Measurements from ENCODE around the gene CXCL1.

Gene CXCL1

DNA sequence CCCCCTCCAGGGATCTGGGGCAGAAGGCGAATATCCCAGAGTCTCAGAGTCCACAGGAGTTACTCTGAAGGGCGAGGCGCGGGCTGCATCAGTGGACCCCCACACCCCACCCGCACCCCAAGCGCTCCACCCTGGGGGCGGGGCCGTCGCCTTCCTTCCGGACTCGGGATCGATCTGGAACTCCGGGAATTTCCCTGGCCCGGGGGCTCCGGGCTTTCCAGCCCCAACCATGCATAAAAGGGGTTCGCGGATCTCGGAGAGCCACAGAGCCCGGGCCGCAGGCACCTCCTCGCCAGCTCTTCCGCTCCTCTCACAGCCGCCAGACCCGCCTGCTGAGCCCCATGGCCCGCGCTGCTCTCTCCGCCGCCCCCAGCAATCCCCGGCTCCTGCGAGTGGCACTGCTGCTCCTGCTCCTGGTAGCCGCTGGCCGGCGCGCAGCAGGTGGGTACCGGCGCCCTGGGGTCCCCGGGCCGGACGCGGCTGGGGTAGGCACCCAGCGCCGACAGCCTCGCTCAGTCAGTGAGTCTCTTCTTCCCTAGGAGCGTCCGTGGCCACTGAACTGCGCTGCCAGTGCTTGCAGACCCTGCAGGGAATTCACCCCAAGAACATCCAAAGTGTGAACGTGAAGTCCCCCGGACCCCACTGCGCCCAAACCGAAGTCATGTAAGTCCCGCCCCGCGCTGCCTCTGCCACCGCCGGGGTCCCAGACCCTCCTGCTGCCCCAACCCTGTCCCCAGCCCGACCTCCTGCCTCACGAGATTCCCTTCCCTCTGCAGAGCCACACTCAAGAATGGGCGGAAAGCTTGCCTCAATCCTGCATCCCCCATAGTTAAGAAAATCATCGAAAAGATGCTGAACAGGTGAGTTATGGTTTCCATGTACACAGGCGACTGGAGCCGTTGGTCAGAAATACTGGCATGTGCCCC, at the start of gene CXCL1:
Gene CXCL1 (plus strand): TSS at position 264 of the 926 bp plus-strand sequence. CDS start 78 bp downstream, at position 342.
- DNase-seq = no peak

DNA sequence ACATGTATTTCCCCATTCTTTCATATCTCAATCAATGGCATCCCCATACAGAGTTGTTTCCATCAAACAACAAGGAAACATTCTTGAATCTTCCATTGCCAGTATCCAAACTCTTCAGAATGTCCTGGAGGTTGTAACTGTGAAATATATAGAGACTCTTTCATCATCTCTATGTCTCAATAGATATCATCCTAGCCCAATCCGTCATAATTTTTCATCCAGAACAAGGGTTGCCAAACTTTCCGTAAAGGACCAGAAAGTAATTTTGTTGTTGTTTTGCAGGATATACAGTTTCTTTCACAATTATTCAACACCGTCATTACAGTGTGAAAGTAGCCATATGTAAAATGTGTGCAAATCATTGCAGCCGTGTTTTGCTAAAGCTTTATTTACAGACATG, 47.9 kb upstream of the CXCL1 start:
- DNase-seq = no peak

DNA sequence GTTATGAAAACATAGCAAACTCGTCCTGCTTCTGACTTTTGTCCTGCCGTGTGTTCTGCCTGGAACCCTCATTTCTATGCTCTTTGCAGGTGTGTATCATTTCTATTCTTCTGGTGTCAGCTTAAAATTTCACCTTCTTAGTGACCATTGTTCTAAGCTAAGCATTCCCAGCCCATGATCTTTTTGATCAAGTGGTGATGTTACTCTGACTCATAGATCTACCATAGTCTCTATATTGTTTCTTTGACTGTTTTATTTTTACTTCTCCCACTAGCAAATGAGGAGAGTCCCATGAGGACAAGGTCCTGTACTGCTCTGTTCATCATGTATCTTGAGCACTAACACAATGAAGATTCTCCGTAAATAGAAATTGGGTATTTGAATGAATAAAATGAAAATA, 46.8 kb upstream of the CXCL1 start:
- DNase-seq = no peak

- no peak for DNase-seq
Observed at GRCh38 chr4:73822812-73823504, 46.2 kb upstream of the CXCL1 start.

- DNase-seq = no peak
Observed at GRCh38 chr4:73823760-73824159, 45.4 kb upstream of the CXCL1 start.

GRCh38 chr4:73828956-73829355, 40.2 kb upstream of the CXCL1 start:
- no peak for DNase-seq

- no peak for DNase-seq
Observed at GRCh38 chr4:73831569-73831968, 37.6 kb upstream of the CXCL1 start.

DNA sequence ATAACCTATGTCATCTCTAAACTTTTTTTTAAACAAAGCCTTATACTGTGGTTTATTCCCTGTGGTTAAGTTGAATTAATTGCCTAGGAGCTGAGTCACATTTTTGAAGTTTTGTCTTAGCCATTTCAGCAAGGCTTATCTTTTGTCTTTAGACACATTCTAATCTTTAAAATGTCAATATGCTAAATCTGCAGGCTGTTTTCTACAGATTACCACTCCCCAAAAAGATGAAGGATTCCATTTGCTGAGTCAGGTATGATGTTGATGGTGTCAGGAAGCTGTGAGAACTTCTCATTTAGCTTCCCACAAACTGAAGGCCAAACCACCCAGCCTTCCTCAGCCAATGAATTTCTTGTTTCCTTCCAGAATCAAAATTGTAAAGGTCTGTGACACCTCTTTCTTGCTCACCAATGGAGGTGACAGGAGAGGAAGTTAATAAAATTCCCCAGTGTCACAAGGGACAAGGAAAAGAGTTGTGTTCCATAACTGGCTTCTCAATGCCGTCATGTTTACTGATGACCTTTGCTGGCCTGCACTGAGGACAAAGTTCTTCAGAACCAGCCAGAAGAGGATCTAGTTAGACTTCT, 36.4 kb upstream of the CXCL1 start:
- DNase-seq = no peak

GRCh38 chr4:73836373-73837279, 32.6 kb upstream of the CXCL1 start, which contains the start of gene CXCL6:
Gene CXCL6, plus strand, starts transcription at chr4:73836678. Its CDS starts 73 bp downstream, at chr4:73836751.
- no peak for DNase-seq

GRCh38 chr4:73839071-73839470, 30.1 kb upstream of the CXCL1 start:
- no peak for DNase-seq

GRCh38 chr4:73839715-73840114, 29.5 kb upstream of the CXCL1 start:
- DNase-seq = no peak

DNA sequence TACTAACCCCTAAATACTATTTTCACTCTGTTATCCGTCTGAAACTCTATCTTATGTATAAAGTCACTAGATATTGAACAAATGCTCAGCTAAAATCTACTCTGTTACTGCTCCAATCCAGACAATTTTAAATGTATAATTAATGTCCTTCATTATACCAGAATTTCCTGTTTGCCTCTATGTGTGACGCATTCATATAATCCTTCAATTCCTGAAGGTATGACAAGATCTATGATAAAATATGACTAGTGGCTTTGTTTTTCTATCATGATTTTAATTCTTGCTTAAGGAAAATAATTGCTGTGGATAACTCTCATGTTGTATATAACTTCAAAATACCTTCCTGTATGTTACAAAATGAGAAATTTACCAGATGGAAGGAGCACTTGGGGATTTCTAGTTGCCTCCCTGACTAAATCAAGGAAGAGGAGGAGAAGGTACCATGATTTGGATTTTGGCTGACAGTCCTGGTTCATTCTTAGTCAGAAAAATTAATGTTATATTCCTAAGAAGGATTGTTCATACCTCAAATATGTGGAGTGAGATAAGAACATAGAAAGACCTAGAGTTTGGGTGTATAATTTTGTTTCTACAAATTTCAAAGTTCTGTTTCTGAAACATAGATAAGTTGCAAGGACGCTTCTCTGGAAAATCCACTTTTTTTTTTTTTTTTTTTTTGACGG, 27.8 kb upstream of the CXCL1 start:
- DNase-seq = no peak

- no peak for DNase-seq
Observed at GRCh38 chr4:73842696-73843095, 26.5 kb upstream of the CXCL1 start.

DNA sequence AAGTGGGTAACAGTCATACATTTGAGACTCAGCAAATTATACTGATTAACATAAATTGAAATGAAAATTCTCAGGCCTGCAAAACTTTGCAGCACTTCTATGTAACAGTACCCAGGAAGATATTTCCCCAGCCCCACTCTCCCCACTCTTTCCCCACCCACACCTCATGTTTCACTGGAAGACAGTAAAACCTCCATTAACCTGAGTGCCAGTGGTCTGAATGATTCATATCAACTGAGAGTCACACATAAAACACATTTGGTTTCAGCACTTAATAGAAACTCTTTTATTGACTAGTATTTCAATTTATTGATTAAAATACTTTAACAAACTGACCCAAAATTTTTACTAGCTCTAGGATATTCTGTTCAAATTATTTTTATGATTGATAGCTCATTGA, 25.8 kb upstream of the CXCL1 start:
- no peak for DNase-seq

GRCh38 chr4:73844345-73844744, 24.8 kb upstream of the CXCL1 start:
- no peak for DNase-seq

GRCh38 chr4:73844806-73845205, 24.4 kb upstream of the CXCL1 start:
- DNase-seq = no peak

- no peak for DNase-seq
Observed at GRCh38 chr4:73847526-73848182, 21.5 kb upstream of the CXCL1 start.

GRCh38 chr4:73848183-73848777, 20.9 kb upstream of the CXCL1 start:
- no peak for DNase-seq

- DNase-seq = no peak
Observed at GRCh38 chr4:73850261-73850970, 18.8 kb upstream of the CXCL1 start.

DNA sequence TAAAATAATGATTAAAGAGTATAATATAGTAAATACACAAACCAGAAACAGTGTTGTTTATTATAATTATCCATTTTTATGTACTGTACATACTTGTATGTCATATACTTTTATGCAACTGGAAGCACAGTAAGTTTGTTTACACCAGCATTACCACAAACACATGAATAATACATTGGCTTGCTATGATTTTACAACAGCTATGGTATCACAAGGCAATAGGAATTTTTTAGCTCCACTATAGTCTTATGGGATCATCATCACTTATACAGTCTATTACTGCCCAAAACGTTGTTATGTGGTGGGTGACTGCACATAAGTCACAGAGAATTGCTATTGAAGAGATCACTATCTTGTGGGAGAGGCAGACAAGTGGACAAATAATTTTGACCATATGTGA, 17.9 kb upstream of the CXCL1 start:
- DNase-seq = no peak
